Stimulated activated CD8-positive, alpha-beta memory T cell treated with anti-CD3 and anti-CD28 coated beads, Interleukin-15, amount 100 ng/mL, for 48 hours (primary cell): ENCODE results near the gene TRIP6.
"Not testable (repeated sequence)": the region's sequence is repeated elsewhere in the genome, so short reads cannot be mapped to it uniquely, and the experiment has no call there.

Experiments
- DNase-seq, 2 donors: peaks; one replicate each; pipeline ENCODE4 v3.0.0-alpha.2; 2020; ENCODE audit warnings: low read depth in 2 of 2

Gene TRIP6

GRCh38 chr7:100839361-100839760 lies 27.8 kb upstream of the TRIP6 start:
- DNase-seq = no peak

GRCh38 chr7:100840470-100841100 lies 26.6 kb upstream of the TRIP6 start:
- no peak for DNase-seq

- DNase-seq = no peak
Observed at GRCh38 chr7:100847360-100847759, 19.8 kb upstream of the TRIP6 start.

- peak; percentile 77 to 84 for DNase-seq
Observed at GRCh38 chr7:100852048-100852872, 14.9 kb upstream of the TRIP6 start, which contains the start of gene SLC12A9. SLC12A9 (plus strand) TSS chr7:100852713; CDS start chr7:100854198, 1,485 bp downstream.

DNA sequence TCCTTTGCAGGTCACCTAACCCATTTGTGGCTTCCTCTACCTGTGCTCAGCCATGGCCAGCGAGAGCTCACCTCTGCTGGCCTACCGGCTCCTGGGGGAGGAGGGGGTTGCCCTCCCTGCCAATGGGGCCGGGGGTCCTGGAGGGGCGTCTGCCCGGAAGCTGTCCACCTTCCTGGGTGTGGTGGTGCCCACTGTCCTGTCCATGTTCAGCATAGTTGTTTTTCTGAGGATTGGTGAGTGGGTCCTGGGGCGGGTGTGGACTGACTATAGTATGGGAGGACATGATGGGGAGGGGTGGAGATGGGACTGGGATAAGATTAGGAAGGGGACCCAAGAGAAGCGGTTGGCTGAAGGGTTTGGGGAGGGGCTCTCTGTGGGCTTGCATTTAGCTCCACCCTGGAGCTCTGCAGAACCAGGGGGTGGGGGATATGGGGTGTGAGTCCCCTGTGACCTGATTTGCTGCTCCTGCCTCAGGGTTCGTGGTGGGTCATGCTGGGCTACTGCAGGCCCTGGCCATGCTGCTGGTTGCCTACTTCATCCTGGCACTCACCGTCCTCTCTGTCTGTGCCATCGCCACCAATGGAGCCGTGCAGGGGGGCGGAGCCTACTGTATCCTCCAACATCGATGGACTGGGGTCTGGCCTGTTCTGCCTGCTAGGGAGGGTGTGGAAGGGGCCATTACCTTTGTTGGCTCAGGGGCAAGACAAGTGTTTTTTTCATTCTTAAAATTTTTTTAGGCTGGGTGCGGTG lies 12.9 kb upstream of the TRIP6 start:
- no peak for DNase-seq

- not testable (repeated sequence) for DNase-seq
Observed at GRCh38 chr7:100854899-100855298, 12.3 kb upstream of the TRIP6 start.

DNA sequence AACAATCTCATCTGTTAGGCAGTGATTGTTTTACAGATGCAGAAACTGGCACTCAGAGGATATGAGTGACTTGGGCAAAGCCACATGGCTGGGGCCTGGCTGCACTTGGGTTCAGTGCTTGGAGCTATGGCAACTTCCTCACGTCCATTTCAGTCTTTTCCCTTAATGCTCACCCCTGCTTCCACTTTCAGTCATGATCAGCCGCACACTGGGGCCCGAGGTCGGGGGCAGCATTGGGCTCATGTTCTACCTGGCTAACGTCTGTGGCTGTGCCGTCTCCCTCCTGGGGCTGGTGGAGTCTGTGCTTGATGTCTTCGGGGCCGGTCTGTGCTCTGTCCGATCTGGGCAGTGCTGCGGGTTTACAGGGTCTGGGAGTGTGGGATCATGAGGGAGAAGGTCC lies 11.7 kb upstream of the TRIP6 start:
- no peak for DNase-seq

DNA sequence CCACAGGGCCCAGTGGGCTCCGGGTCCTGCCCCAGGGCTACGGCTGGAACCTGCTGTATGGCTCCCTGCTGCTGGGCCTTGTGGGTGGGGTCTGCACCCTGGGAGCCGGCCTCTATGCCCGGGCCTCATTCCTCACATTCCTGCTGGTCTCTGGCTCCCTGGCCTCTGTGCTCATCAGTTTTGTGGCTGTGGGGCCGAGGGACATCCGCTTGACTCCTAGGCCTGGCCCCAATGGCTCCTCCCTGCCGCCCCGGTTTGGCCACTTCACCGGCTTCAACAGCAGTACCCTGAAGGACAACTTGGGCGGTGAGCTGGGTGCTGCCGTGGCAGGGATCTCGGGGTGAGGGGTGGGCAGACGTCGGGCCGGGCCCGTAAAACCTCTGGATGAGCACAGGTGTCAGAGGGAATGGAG lies 10.3 kb upstream of the TRIP6 start:
- no peak for DNase-seq

DNA sequence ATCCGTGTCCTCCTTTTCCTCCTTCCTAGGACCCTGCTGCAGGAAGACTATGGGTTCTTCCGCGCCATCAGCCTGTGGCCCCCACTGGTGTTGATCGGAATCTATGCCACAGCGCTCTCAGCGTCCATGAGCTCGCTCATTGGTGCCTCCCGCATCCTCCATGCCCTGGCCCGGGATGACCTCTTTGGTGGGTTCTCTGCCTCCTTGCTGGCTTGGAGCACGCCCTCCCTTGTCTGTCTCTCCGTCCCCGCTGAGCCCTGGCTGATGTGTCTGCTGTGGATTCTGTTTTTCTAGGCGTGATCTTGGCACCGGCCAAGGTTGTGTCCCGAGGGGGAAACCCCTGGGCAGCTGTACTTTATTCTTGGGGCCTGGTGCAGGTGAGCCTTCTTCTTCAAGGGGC lies 7.3 kb upstream of the TRIP6 start:
- no peak for DNase-seq

DNA sequence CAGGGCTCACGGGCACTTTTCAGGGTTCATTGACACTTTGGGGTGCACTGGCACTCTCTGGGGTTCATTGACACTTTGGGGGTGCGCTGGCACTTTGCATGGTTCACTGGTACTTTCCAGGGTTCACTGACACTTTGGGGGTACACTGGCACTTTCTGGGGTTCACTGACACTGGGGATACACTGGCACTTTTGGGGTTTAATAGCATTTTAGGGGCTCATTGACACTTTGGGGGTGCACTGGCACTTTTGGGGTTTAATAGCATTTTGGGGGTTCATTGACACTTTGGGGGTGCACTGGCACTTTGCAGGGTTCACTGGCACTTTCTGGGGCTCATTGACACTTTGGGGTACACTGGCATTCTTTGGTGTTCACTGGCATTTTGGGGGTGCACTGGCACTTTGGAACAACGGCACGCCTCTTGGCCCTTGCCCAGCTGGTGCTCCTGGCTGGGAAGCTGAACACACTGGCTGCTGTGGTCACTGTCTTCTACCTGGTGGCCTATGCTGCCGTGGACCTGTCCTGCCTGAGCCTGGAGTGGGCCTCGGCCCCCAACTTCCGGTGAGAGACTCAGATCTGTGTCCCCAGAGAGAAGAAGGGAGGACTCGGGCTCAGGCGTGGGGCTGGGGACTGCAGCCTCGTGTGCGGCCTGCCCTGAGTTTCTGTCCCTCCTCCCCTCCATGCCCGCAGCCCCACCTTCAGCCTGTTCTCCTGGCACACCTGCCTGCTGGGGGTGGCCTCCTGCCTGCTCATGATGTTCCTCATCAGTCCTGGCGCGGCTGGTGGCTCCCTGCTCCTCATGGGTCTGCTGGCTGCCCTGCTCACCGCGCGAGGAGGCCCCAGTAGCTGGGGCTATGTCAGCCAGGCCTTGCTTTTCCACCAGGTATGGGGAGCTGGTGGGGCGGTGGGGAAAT lies 6.2 kb upstream of the TRIP6 start:
- no peak for DNase-seq

DNA sequence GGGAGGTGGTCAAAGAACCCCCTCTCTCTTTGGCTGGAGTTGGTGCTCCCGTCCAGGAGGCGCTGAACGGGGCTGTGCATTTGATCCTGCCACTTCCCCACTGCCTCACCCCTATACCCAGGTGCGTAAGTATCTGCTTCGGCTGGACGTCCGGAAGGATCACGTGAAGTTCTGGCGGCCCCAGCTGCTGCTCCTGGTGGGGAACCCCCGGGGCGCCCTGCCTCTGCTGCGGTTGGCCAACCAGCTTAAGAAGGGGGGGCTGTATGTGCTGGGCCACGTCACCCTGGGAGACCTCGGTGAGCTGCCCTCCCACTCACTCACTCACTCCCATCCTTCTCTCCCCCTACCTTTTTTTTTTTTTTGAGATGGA lies 5.6 kb upstream of the TRIP6 start:
- DNase-seq = no peak

- no peak for DNase-seq
Observed at GRCh38 chr7:100863406-100863950, 3.7 kb upstream of the TRIP6 start.

DNA sequence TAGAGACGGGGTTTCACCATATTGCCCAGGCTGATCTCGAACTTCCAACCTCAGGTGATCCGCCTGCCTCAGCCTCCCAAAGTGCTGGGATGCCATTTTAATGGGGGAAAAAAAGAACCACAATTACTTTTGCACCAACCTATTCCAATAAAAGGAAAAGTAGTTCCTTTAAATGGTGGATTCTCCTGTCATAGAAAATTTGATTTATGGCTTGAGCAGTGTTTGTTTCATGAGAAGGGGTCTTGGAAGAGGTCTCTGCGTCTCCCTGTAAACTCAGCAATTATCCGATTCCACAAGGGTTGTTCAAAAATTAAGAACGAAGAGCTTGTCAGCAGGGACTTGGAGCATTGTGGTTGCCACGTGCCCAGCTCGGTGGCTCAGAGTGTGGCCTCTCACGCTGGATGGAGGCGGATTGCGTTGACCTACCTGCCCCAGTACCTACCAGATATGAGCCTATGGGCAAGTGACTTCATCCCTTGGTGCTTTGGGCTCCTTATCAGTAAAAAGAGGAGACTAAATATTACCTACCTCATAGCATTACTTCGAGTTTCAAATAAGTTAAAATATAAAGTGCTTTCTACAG lies 2.8 kb upstream of the TRIP6 start:
- DNase-seq = no peak

GRCh38 chr7:100865372-100865911 lies 1.7 kb upstream of the TRIP6 start:
- DNase-seq = no peak

- no peak for DNase-seq
Observed at GRCh38 chr7:100865938-100866728, 1.1 kb upstream of the TRIP6 start.

DNA sequence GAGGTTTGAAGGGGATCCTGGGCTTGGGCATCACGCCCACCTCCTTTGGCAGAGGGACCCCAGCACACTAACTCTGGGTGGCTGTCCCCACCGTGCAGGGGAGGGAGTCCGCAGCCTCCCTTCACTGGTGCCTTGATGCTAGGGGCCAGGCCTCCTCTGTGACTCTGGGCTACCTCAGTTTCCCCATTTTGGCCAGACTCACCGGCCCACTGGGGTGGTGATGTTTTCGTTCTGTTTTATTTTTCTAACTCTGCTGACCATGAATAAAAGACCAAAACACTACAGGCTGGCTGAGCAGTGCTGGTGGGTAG lies 503 bp upstream of the TRIP6 start:
- no peak for DNase-seq

DNA sequence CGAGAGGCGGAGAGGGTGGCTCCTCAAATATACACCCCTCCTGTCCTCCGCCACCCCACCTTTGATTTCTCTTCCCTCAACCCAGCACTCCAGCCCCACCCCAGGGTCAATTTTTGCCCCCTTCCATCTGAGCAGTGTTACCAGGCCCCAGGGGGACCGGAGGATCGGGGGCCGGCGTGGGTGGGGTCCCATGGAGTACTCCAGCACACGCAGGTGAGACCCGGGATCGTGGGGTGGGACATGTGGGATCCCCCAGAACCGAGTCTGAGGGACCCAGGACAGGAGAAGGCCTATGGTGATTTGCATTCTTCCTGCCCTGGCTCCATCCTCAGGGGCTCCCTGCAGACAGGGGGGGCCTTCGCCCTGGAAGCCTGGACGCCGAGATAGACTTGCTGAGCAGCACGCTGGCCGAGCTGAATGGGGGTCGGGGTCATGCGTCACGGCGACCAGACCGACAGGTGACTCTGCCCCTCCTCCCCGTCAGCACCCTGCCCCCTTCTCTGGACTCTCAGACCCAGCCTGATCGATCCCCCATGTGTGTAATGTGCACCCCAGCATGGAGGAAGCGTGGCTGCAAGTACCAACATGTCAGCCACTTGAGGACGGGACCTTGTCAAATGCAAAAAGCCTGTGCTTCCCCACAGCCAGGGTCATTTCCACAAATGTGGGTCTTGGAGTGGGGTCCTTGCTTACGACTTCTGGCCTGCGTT lies 744 bp downstream of the TRIP6 start:
- no peak for DNase-seq

- DNase-seq = no peak
Observed at GRCh38 chr7:100873599-100874299, 6.6 kb downstream of the TRIP6 start.

DNA sequence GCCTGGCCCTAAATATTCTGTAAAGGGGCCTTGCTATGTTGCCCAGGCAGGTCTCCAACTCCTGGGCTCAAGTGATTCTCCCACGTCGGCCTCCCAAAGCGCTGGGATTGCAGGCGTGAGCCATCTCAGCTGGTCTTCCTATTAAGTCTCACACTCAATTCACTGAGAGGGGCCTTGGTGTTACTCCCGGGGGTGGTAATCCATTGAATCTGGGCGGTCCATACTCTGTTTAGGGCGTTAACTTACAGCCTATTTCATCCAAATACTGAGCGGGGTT lies 7.1 kb downstream of the TRIP6 start:
- DNase-seq = no peak
